Adipocyte (in vitro differentiated cells): ENCODE measurements around the gene TNFRSF1A.
"Not testable (repeated sequence)": the region's sequence is repeated elsewhere in the genome, so short reads cannot be mapped to it uniquely, and the experiment has no call there.

Experiments used
- DNase-seq: peaks from one replicate; pipeline ENCODE4 v3.0.0-alpha.2; 2015; ENCODE audit warnings: low read depth
- H3K27me3 ChIP-seq: replicated peaks from 2 replicates; pipeline ENCODE4 v1.7.0; 2013; ENCODE audit warnings: mild to moderate bottlenecking, low read length, moderate library complexity; ENCODE audit not compliant: control insufficient read depth, insufficient read depth
- H3K36me3 ChIP-seq: 2 replicates; pipeline ENCODE4 v1.7.0; 2013; ENCODE audit warnings: low read length, mild to moderate bottlenecking, moderate library complexity; ENCODE audit not compliant: control insufficient read depth, insufficient read depth, severe bottlenecking
- H3K4me1 ChIP-seq: 2 replicates; pipeline ENCODE4 v1.7.0; 2013; ENCODE audit warnings: mild to moderate bottlenecking, low read length, moderate library complexity; ENCODE audit not compliant: control insufficient read depth, insufficient read depth
- H3K4me3 ChIP-seq: 2 replicates; pipeline ENCODE4 v1.7.0; 2013; ENCODE audit warnings: mild to moderate bottlenecking, low read length, moderate library complexity
- H3K9ac ChIP-seq: 2 replicates; pipeline ENCODE4 v1.7.0; 2013; ENCODE audit warnings: mild to moderate bottlenecking, low read length, moderate library complexity
- H3K9me3 ChIP-seq: 2 replicates; pipeline ENCODE4 v1.7.0; 2013; ENCODE audit warnings: mild to moderate bottlenecking, low read length, moderate library complexity; ENCODE audit not compliant: control insufficient read depth

Gene TNFRSF1A

GRCh38 chr12:6301721-6302120, 40.2 kb downstream of the TNFRSF1A start:
- DNase-seq = no peak
- Histone ChIP-seq H3K9me3 (no peaks in the 10 kb centered on the region), H3K9ac (no peak overlapping the region), H3K27me3 (no peaks in the 10 kb centered on the region), H3K36me3 (no peaks in the 10 kb centered on the region), H3K4me3 (no peak overlapping the region), H3K4me1 (no peaks in the 10 kb centered on the region)

DNA sequence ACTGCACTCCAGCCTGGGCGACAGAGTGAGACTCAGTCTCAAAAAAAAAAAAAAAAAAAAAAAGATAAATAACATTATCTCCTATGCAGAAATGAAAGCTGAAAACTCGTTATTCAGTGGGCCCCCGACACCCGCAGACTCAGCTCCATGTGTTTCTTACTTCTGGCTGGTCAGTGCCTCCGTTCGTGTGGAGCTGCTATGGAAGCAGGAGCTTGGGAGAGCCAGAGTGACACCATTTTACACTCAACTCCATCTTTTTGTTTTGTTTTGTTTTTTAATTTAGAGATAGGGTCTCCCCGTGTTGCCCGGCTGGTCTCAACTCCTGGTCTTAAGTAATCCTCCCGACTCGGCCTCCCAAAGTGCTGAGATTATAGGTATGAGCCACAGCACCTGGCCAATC, 44.7 kb downstream of the TNFRSF1A start:
- Histone ChIP-seq H3K36me3 (no peaks in the 10 kb centered on the region), H3K4me3 (no peak overlapping the region), H3K27me3 (no peaks in the 10 kb centered on the region), H3K4me1 (peaks cover 29% of the 10 kb centered on the region), H3K9me3 (no peaks in the 10 kb centered on the region), H3K9ac (no peak overlapping the region)
- no peak for DNase-seq

GRCh38 chr12:6295094-6295811, 46.6 kb downstream of the TNFRSF1A start:
- Histone ChIP-seq H3K4me3 (no peak overlapping the region), H3K27me3 (no peaks in the 10 kb centered on the region), H3K9me3 (no peaks in the 10 kb centered on the region), H3K9ac (no peak overlapping the region), H3K36me3 (no peaks in the 10 kb centered on the region), H3K4me1 (peaks cover 31% of the 10 kb centered on the region)
- DNase-seq = peak; percentile 79

- H3K27me3 ChIP-seq = no peaks in the 10 kb centered on the region
- no peaks in the 10 kb centered on the region for H3K9me3 ChIP-seq
- no peak overlapping the region for H3K4me3 ChIP-seq
- peak overlapping the region; percentile 17 for H3K9ac ChIP-seq
- no peak for DNase-seq
- no peaks in the 10 kb centered on the region for H3K36me3 ChIP-seq
- peaks cover 31% of the 10 kb centered on the region for H3K4me1 ChIP-seq
These were observed 47.5 kb downstream of the TNFRSF1A start for GRCh38 chr12:6294156-6295093.

GRCh38 chr12:6292606-6293005, 49.3 kb downstream of the TNFRSF1A start:
- Histone ChIP-seq H3K36me3 (no peaks in the 10 kb centered on the region), H3K4me3 (no peak overlapping the region), H3K9ac (peak overlapping the region; percentile 81), H3K27me3 (no peaks in the 10 kb centered on the region), H3K9me3 (no peaks in the 10 kb centered on the region), H3K4me1 (peaks cover 31% of the 10 kb centered on the region)
- DNase-seq = peak; percentile 94

DNA sequence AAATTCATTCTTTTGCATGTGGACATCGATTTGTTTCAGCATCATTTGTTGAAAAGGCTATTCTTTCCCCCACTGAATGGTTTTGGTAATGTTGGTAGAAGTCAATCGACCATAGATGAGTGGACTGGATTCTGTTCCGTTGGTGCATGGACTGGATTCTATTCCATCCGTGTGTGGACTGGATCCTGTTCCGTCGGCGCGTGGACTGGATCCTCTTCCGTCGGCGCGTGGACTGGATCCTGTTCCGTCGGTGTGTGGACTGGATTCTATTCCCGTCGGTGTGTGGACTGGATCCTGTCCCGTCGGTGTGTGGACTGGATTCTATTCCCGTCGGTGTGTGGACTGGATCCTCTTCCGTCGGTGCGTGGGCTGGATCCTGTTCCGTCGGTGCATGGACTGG, 52.0 kb downstream of the TNFRSF1A start:
- H3K36me3 ChIP-seq, H3K9me3 ChIP-seq, H3K4me3 ChIP-seq, H3K27me3 ChIP-seq, DNase-seq, H3K9ac ChIP-seq: not testable (repeated sequence)
- H3K4me1 ChIP-seq = peaks cover 47% of the 10 kb centered on the region

- DNase-seq, H3K27me3 ChIP-seq, H3K4me3 ChIP-seq, H3K36me3 ChIP-seq, H3K9me3 ChIP-seq, H3K9ac ChIP-seq: not testable (repeated sequence)
- peaks cover 41% of the 10 kb centered on the region for H3K4me1 ChIP-seq
These were observed 52.8 kb downstream of the TNFRSF1A start for GRCh38 chr12:6289081-6289480.

- Histone ChIP-seq H3K27me3 (no peaks in the 10 kb centered on the region), H3K4me3 (no peak overlapping the region), H3K4me1 (peaks cover 35% of the 10 kb centered on the region), H3K9me3 (no peaks in the 10 kb centered on the region), H3K36me3 (no peaks in the 10 kb centered on the region), H3K9ac (no peak overlapping the region)
- peak; percentile 67 for DNase-seq
These were observed 53.6 kb downstream of the TNFRSF1A start for GRCh38 chr12:6288235-6288634.

DNA sequence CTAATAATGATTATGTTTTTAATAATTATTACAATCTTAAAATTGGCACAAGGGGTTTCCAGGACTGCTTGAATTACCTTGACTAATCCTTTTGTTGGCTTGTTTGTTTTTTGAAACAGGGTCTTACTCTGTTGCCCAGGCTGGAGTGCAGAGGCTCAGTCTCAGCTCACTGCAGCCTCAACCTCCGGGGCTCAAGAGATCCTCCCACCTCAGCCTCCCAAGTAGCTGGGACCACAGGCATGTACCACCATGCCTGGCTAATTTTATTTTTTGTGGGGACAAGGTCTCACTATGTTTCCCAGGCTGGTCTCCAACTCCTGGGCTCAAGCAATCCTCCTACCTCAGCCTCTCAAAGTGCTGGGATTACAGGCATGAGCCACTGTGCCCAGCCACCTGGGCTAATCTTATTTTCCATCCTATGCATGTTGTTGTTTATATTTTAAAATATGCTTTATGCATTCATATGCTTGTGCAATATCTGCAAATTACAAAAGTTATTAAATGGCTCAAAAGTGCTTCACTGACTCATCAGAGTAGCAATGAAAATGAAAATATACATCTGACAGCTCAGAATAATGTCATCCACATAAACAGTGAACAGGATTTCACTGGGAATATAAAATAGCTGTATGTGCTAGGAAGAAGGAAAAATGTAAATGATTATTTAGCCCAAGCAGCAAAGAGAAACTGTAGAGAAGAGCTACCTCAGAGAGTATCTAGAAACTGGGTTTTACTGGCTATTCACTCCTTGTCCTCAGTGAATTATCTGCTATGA, 56.2 kb downstream of the TNFRSF1A start:
- peak; percentile 77 for DNase-seq
- H3K36me3 ChIP-seq = no peaks in the 10 kb centered on the region
- H3K9ac ChIP-seq = peak overlapping the region; percentile 80
- no peaks in the 10 kb centered on the region for H3K27me3 ChIP-seq
- H3K9me3 ChIP-seq = no peaks in the 10 kb centered on the region
- H3K4me1 ChIP-seq = peaks cover 29% of the 10 kb centered on the region
- peak overlapping the region; percentile 32 for H3K4me3 ChIP-seq

- H3K4me3 ChIP-seq = no peak overlapping the region
- peak overlapping the region; percentile 80 for H3K9ac ChIP-seq
- H3K27me3 ChIP-seq = no peaks in the 10 kb centered on the region
- no peaks in the 10 kb centered on the region for H3K36me3 ChIP-seq
- peaks cover 35% of the 10 kb centered on the region for H3K4me1 ChIP-seq
- H3K9me3 ChIP-seq = no peaks in the 10 kb centered on the region
- peak; percentile 91 for DNase-seq
These were observed 56.8 kb downstream of the TNFRSF1A start for GRCh38 chr12:6285063-6285477.

DNA sequence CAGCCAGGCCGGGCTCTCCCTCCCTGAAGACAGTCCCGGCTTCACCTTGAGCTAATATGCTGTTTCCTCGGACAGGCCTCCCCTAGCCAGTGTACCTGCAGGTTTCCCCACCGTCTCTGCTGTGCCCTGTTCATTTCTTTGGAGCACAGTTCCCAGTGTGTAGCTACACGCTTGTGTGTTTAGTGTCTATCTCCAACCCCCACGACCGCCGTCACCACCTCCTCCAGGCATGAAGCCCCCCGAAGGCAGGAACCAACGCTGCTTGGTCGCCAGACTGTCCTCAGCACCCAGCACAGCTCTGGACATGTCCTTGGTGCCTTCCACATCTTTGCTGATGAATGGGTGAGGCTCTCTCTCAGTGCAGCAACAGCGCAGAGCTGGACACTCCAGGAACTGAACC, 57.6 kb downstream of the TNFRSF1A start:
- Histone ChIP-seq H3K9ac (peak overlapping the region; percentile 80), H3K36me3 (no peaks in the 10 kb centered on the region), H3K4me1 (peaks cover 43% of the 10 kb centered on the region), H3K27me3 (no peaks in the 10 kb centered on the region), H3K4me3 (no peak overlapping the region), H3K9me3 (no peaks in the 10 kb centered on the region)
- DNase-seq = no peak
